Measurements from ENCODE around the gene NAALADL2. TPM values are rescaled to one million over a fixed set of nuclear protein-coding genes. Genes with fewer than 3 reads are reported as not detected.

Gene NAALADL2
- total RNA-seq, 4 donors from 2014 or later: 10.3 to 16.7 (median 10.9) TPM

DNA sequence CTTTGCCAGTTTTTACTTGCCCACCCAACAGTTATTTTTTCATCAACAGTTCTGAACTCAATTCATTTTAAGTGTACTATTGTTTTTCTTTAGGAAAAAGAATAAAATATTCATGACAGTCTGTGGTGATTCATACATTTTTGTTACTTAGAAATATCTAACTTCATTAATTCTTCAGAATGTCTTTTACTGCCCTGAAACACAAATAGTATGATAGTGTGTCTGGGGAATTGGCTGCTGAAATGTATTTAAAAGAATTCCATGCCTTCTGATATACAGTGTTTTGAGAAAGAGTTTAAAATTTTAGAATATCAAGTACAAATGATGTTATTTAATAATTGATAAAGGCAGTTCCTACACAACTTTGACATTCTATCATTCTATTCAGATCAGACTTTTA lies 854.1 kb downstream of the NAALADL2 start:
- no peaks in the 10 kb centered on the region for H3K36me3 ChIP-seq
- H3K4me3 ChIP-seq: no peak overlapping the region
- H3K4me1 ChIP-seq: no peaks in the 10 kb centered on the region
- no peak for DNase-seq (ENCODE audit: low spot score in 2 of 2)
- peaks cover 0 to 4% (median 0%) of the 10 kb centered on the region in 4 donors for H3K9me3 ChIP-seq
- H3K27ac ChIP-seq: no peak overlapping the region
- TF ChIP-seq POLR2A (IDR thresholded peaks at IDR 0.05): no peak
- TF ChIP-seq, protein P1, sequence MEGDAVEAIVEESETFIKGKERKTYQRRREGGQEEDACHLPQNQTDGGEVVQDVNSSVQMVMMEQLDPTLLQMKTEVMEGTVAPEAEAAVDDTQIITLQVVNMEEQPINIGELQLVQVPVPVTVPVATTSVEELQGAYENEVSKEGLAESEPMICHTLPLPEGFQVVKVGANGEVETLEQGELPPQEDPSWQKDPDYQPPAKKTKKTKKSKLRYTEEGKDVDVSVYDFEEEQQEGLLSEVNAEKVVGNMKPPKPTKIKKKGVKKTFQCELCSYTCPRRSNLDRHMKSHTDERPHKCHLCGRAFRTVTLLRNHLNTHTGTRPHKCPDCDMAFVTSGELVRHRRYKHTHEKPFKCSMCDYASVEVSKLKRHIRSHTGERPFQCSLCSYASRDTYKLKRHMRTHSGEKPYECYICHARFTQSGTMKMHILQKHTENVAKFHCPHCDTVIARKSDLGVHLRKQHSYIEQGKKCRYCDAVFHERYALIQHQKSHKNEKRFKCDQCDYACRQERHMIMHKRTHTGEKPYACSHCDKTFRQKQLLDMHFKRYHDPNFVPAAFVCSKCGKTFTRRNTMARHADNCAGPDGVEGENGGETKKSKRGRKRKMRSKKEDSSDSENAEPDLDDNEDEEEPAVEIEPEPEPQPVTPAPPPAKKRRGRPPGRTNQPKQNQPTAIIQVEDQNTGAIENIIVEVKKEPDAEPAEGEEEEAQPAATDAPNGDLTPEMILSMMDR (IDR thresholded peaks at IDR 0.05): no peak
- no peaks in the 10 kb centered on the region for H3K27me3 ChIP-seq

DNA sequence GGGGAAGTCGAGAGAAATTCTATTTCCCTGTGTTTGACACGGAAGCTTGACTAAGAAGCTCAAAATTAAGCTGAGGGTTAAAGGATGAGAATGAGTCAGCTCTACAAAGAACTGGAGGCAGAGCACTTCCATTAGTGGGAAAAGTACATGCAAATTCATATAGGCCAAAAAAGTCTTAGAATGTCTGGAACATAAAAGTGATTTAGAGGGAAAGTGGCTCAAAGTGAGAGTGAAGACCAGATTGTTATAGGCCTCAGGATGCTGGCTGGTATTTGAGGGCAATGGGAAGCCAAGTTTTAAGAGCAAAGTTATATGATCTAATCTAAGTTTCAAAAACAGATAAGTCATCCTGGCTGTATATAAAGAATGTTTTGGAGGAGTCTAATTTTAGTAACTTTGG lies 857.3 kb downstream of the NAALADL2 start:
- H3K4me1 ChIP-seq: no peaks in the 10 kb centered on the region
- no peak overlapping the region for H3K27ac ChIP-seq
- no peaks in the 10 kb centered on the region for H3K27me3 ChIP-seq
- no peak for TF ChIP-seq EP300 (IDR thresholded peaks at IDR 0.05)
- no peak for TF ChIP-seq POLR2A (IDR thresholded peaks at IDR 0.05)
- TF ChIP-seq, protein P1 (IDR thresholded peaks at IDR 0.05): no peak
- 64 to 90% methylated on average over 2 of the region's 2 CpGs for WGBS, 2 donors
- no peak for DNase-seq (ENCODE audit: low spot score in 2 of 2)
- H3K4me3 ChIP-seq: no peak overlapping the region
- H3K9me3 ChIP-seq: peaks cover 0 to 4% (median 0%) of the 10 kb centered on the region in 4 donors
- H3K36me3 ChIP-seq: no peaks in the 10 kb centered on the region

DNA sequence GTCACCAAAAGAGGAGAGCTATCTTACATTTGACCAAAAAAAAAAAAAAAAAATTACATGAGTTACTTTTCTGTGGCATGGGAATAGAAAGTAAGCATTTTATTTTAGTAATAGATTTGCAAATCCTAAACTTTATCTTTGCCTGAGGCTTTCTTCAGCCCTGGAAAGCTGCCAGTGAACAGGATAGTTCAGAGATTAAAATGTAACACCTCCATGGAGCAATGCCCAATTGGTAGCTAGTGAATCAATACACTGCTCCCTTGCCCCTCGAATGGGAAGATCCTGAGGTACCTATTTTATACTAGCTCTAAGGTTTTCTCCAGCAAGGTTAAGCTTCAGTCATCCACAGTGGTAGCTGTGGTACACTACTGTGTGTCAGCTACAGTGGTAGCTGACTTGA lies 867.1 kb downstream of the NAALADL2 start:
- Histone ChIP-seq H3K4me3 (no peak overlapping the region), H3K36me3 (no peaks in the 10 kb centered on the region), H3K4me1 (no peaks in the 10 kb centered on the region), H3K9me3 (no peaks in the 10 kb centered on the region), H3K27ac (no peak overlapping the region), H3K27me3 (no peaks in the 10 kb centered on the region)
- WGBS, 2 donors: 65 to 85% methylated on average over 1 of the region's 1 CpG
- no peak for TF ChIP-seq POLR2A (IDR thresholded peaks at IDR 0.05)
- TF ChIP-seq EP300 (IDR thresholded peaks at IDR 0.05): no peak
- TF ChIP-seq, protein P1 (IDR thresholded peaks at IDR 0.05): no peak
- DNase-seq (ENCODE audit: low spot score in 2 of 2): no peak

DNA sequence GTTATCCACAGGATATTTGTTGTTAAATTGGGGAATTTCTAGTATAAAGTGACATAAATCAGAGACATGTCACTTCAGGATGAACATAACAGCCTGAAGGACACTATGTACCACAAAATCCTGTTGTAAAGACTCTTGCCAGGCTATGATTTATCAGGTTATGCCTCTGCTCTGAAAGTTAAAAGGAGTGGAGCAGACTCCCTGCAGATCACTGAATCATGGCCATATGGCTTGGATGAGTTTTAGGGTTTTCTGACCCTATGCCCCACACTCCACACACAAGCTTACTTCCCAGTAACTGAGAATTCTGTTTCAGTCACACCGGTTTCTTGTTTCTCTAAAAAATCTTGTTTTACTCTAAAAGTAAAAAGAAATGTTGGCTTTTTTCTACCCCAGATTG lies 869.4 kb downstream of the NAALADL2 start:
- H3K4me1 ChIP-seq: no peaks in the 10 kb centered on the region
- H3K27ac ChIP-seq: no peak overlapping the region
- H3K27me3 ChIP-seq: no peaks in the 10 kb centered on the region
- no peak overlapping the region for H3K4me3 ChIP-seq
- TF ChIP-seq EP300 (IDR thresholded peaks at IDR 0.05) (no peak), POLR2A (IDR thresholded peaks at IDR 0.05) (no peak)
- TF ChIP-seq, protein P1 (IDR thresholded peaks at IDR 0.05): no peak
- DNase-seq (ENCODE audit: low spot score in 2 of 2): no peak
- no peaks in the 10 kb centered on the region for H3K9me3 ChIP-seq
- no peaks in the 10 kb centered on the region for H3K36me3 ChIP-seq
- 63 to 67% methylated on average over 1 of the region's 1 CpG for WGBS, 2 donors

DNA sequence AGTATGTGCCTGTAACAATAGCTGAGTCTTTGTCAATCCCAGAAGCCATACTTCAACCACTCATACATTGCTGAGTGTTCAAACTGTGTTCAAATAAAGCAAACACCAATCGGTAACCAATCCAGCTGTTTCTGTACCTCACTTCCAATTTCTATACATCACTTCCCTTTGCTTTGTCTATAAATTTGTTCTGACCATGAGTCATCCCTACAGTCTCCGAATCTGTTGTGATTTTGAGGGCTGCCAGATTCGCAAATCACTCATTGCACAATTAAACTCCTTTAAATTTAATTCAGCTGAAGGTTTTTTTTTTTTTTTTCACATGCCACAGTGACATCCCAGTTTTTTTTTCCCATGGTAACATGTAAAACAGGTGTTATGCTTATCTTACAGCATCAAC lies 870.3 kb downstream of the NAALADL2 start:
- no peaks in the 10 kb centered on the region for H3K36me3 ChIP-seq
- no peak overlapping the region for H3K4me3 ChIP-seq
- H3K27ac ChIP-seq: no peak overlapping the region
- no peaks in the 10 kb centered on the region for H3K4me1 ChIP-seq
- DNase-seq (ENCODE audit: low spot score in 2 of 2): no peak
- H3K27me3 ChIP-seq: no peaks in the 10 kb centered on the region
- 76 to 81% methylated on average over 3 of the region's 3 CpGs for WGBS, 2 donors
- TF ChIP-seq EP300 (IDR thresholded peaks at IDR 0.05): no peak
- TF ChIP-seq, protein P1 (IDR thresholded peaks at IDR 0.05): no peak
- peaks cover 0 to 8% (median 0%) of the 10 kb centered on the region in 4 donors for H3K9me3 ChIP-seq
